ENCODE measurements around the gene STK32C.

DNA sequence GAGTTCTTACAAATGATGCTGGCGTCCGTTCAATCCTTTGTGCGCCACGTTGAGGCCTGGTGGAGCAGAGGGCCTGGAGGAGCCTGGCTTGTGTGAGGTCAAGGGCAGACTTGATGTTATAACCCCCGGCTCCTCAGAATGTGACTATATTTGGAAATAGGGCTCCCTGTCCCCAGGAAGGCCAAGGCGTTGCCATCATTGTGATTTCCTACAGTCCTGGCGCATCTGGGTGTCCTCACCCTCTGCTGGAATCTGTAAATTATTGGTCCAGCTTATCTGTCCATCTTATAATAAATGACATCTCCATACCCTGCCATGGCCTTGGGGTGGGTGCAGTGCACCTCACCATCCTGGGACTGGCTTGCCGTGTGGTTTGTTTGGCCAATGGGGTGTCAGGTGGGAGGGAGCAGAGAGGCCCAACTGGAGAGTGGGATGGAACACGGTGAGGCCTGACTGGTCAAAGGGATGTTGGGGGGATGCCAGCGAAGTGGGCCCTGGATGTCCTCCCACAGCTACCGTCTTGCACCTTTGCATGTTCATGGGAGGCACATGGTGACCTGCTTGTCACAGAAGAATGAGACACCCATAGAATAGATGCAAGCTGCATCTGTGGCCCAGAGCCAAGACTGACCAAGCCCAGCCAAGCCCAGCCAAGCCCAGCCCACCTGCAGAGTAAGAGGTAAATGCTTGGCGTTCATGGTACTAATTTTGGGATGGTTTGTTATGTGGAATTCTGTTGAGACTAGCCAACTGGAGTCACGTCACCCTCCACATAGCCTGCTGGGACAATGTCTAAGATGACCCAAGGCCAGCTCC lies 13.1 kb upstream of the STK32C start:
- TF ChIP-seq, protein P1, sequence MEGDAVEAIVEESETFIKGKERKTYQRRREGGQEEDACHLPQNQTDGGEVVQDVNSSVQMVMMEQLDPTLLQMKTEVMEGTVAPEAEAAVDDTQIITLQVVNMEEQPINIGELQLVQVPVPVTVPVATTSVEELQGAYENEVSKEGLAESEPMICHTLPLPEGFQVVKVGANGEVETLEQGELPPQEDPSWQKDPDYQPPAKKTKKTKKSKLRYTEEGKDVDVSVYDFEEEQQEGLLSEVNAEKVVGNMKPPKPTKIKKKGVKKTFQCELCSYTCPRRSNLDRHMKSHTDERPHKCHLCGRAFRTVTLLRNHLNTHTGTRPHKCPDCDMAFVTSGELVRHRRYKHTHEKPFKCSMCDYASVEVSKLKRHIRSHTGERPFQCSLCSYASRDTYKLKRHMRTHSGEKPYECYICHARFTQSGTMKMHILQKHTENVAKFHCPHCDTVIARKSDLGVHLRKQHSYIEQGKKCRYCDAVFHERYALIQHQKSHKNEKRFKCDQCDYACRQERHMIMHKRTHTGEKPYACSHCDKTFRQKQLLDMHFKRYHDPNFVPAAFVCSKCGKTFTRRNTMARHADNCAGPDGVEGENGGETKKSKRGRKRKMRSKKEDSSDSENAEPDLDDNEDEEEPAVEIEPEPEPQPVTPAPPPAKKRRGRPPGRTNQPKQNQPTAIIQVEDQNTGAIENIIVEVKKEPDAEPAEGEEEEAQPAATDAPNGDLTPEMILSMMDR (IDR thresholded peaks at IDR 0.05 in 8 of 11, conservative IDR thresholded peaks at IDR 0.05 in 3 of 11): no peak
- no peak for TF ChIP-seq POLR2AphosphoS5 (IDR thresholded peaks at IDR 0.05)

Measured in spleen (tissue), 7 donors.